HCT116 (cell line): ENCODE data around the gene ABHD14A.

ENCODE experiments used
- EZH2 ChIP-seq: fragments of 200-600 bp; sonication (generic); IDR thresholded peaks from 2 replicates; pipeline ENCODE4 v1.6.1; 2017; ENCODE audit warnings: antibody characterized with exemption, mixed run types
- EZH2phosphoT487 ChIP-seq: fragments of 200-600 bp; IDR thresholded peaks from 2 replicates; pipeline ENCODE4 v1.6.1; 2018; ENCODE audit warnings: antibody characterized with exemption, borderline replicate concordance
- POLR2A ChIP-seq: IDR thresholded peaks from 2 replicates; pipeline ENCODE4 v1.7.0; 2011; ENCODE audit warnings: borderline replicate concordance; ENCODE audit not compliant: insufficient read depth, insufficient read length; ENCODE audit errors: extremely low read depth
- RAD21 ChIP-seq: IDR thresholded peaks from 2 replicates; pipeline ENCODE4 v1.6.1; 2012; ENCODE audit warnings: low read depth, mild to moderate bottlenecking
- ZNF274 ChIP-seq: fragments of 200-500 bp; sonication (Bioruptor generic); IDR thresholded peaks from 2 replicates; pipeline ENCODE4 v1.6.1; 2014; ENCODE audit warnings: mild to moderate bottlenecking, low read depth, low read length, inconsistent platforms
- TF ChIP-seq, protein P1 (sequence below), 3 experiments: fragments of 200-600 bp in 1 of 3; sonication (generic) in 1 of 3; IDR thresholded peaks in 2 of 3; conservative IDR thresholded peaks in 1 of 3; 2 replicates each; pipeline ENCODE4 v1.5.1; 2012 to 2017; ENCODE audit warnings: low read depth in 2 of 3, low read length in 2 of 3, antibody characterized with exemption in 1 of 3, borderline replicate concordance in 1 of 3, control low read depth in 1 of 3, mild to moderate bottlenecking in 1 of 3, mixed read lengths in 1 of 3, mixed run types in 1 of 3, moderate library complexity in 1 of 3; ENCODE audit not compliant: insufficient read depth in 1 of 3
- TF ChIP-seq, protein P2 (sequence below): IDR thresholded peaks from 2 replicates; pipeline ENCODE4 v1.6.1; 2012

DNA sequence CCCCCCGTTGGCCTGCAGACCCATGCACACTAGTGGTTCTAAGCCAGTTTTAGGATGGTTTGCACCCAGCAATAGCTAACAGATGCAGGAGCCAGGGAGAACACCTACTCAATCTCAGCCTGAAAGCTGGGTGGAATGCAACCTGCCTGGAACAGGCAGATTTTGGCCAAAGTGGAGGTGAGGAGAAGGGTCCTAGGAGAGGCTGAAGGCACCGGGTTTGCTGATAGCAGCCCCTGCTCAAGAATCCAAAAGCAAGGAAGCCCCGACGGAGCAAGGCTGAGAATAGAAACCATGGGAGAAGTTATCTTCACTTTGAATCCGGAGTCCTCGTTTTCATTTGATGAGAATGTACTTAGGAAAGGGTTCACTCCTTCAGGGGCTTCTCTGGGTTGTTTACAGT, 43.1 kb upstream of the ABHD14A start:
- TF ChIP-seq, protein P1, sequence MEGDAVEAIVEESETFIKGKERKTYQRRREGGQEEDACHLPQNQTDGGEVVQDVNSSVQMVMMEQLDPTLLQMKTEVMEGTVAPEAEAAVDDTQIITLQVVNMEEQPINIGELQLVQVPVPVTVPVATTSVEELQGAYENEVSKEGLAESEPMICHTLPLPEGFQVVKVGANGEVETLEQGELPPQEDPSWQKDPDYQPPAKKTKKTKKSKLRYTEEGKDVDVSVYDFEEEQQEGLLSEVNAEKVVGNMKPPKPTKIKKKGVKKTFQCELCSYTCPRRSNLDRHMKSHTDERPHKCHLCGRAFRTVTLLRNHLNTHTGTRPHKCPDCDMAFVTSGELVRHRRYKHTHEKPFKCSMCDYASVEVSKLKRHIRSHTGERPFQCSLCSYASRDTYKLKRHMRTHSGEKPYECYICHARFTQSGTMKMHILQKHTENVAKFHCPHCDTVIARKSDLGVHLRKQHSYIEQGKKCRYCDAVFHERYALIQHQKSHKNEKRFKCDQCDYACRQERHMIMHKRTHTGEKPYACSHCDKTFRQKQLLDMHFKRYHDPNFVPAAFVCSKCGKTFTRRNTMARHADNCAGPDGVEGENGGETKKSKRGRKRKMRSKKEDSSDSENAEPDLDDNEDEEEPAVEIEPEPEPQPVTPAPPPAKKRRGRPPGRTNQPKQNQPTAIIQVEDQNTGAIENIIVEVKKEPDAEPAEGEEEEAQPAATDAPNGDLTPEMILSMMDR (IDR thresholded peaks at IDR 0.05 in 2 of 3, conservative IDR thresholded peaks at IDR 0.05 in 1 of 3; ENCODE audit: borderline replicate concordance in 1 of 3, insufficient read depth in 1 of 3, low read depth in 2 of 3, low read length in 2 of 3), result no peak
- TF ChIP-seq RAD21 (no peak), ZNF274 (no peak), EZH2phosphoT487 (no peak), POLR2A (no peak), EZH2 (no peak)
- TF ChIP-seq, protein P2, sequence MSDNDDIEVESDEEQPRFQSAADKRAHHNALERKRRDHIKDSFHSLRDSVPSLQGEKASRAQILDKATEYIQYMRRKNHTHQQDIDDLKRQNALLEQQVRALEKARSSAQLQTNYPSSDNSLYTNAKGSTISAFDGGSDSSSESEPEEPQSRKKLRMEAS, result no peak
